A549 (cell line): ENCODE measurements around the gene FOLR2.

Source experiments
- CEBPB ChIP-seq, 2 experiments: fragments of >200 bp in 1 of 2; sonication (Bioruptor Twin) in 1 of 2; formaldehyde crosslinking in 1 of 2; IDR thresholded peaks; 2 replicates each; pipeline ENCODE4 v1.6.1; 2012 to 2016
- EP300 ChIP-seq, 2 experiments: fragments of >200 bp; sonication (Bioruptor Twin); formaldehyde crosslinking; IDR thresholded peaks; 2 replicates in 1 of 2; 3 replicates in 1 of 2; pipeline ENCODE4 v1.6.1; 2016 to 2017
- JUN ChIP-seq, 2 experiments: fragments of >200 bp; sonication (Bioruptor Twin); formaldehyde crosslinking; IDR thresholded peaks; 2 replicates in 1 of 2; 3 replicates in 1 of 2; pipeline ENCODE4 v1.6.1; 2016 to 2017
- NR3C1 ChIP-seq: fragments of >200 bp; sonication (Bioruptor Twin); formaldehyde crosslinking; IDR thresholded peaks from 3 replicates; pipeline ENCODE4 v1.6.1; 2017
- PHF8 ChIP-seq: fragments of 200-600 bp; sonication (generic); IDR thresholded peaks from 2 replicates; pipeline ENCODE4 v1.6.1; 2016; ENCODE audit warnings: low read depth, mild to moderate bottlenecking, antibody characterized with exemption, moderate library complexity, borderline replicate concordance
- POLR2A ChIP-seq: IDR thresholded peaks from 2 replicates; pipeline ENCODE4 v1.6.1; 2012; ENCODE audit warnings: mild to moderate bottlenecking, low read length
- RAD21 ChIP-seq, 2 experiments: fragments of >200 bp in 1 of 2; sonication (Bioruptor Twin) in 1 of 2; formaldehyde crosslinking in 1 of 2; IDR thresholded peaks in 1 of 2; conservative IDR thresholded peaks in 1 of 2; 2 replicates in 1 of 2; 3 replicates in 1 of 2; pipeline ENCODE4 v1.6.1; 2012 to 2018; ENCODE audit warnings: inconsistent platforms in 1 of 2
- TFCP2L1 ChIP-seq: fragments of 250-450 bp; sonication (Bioruptor Pico); IDR thresholded peaks from 2 replicates; pipeline ENCODE4 v1.5.0; 2021; ENCODE audit warnings: mild to moderate bottlenecking
- TP53 ChIP-seq: fragments of 250-450 bp; sonication (Bioruptor Pico); IDR thresholded peaks from 2 replicates; pipeline ENCODE4 v1.5.0; 2021; ENCODE audit warnings: mild to moderate bottlenecking, moderate library complexity
- TF ChIP-seq, protein P1 (sequence below): fragments of 200-600 bp; sonication (generic); IDR thresholded peaks from 2 replicates; pipeline ENCODE4 v1.6.1; 2016; ENCODE audit warnings: antibody characterized with exemption, mild to moderate bottlenecking, moderate library complexity
- TF ChIP-seq, protein P2 (sequence below): fragments of >200 bp; sonication (Bioruptor Twin); formaldehyde crosslinking; IDR thresholded peaks from 3 replicates; pipeline ENCODE4 v1.5.1; 2016
- TF ChIP-seq, protein P3 (sequence below): fragments of 250-450 bp; sonication (Bioruptor Pico); IDR thresholded peaks from 2 replicates; pipeline ENCODE4 v1.5.0; 2020; ENCODE audit warnings: low read depth, mild to moderate bottlenecking, moderate library complexity

DNA sequence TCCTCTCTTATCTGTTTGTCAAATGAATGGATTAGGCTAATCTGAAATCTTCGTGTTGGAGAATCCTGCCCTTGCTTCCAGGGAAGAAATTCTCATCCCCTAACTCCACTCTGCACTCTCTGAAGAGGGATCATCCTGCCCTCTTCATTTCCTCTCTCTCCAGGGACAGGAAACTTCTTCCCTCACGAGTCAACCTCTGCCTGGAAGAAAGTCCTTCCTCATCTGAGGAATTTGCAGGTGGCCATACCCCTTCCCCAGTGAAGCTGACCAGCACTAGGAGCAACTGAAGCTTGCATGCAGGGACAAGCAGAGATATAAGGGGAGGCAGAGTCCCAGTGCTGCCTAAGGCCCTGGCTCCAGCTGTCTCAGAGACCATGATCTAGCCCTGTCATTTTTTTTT lies 31.0 kb downstream of the FOLR2 start:
- TF ChIP-seq, protein P1, sequence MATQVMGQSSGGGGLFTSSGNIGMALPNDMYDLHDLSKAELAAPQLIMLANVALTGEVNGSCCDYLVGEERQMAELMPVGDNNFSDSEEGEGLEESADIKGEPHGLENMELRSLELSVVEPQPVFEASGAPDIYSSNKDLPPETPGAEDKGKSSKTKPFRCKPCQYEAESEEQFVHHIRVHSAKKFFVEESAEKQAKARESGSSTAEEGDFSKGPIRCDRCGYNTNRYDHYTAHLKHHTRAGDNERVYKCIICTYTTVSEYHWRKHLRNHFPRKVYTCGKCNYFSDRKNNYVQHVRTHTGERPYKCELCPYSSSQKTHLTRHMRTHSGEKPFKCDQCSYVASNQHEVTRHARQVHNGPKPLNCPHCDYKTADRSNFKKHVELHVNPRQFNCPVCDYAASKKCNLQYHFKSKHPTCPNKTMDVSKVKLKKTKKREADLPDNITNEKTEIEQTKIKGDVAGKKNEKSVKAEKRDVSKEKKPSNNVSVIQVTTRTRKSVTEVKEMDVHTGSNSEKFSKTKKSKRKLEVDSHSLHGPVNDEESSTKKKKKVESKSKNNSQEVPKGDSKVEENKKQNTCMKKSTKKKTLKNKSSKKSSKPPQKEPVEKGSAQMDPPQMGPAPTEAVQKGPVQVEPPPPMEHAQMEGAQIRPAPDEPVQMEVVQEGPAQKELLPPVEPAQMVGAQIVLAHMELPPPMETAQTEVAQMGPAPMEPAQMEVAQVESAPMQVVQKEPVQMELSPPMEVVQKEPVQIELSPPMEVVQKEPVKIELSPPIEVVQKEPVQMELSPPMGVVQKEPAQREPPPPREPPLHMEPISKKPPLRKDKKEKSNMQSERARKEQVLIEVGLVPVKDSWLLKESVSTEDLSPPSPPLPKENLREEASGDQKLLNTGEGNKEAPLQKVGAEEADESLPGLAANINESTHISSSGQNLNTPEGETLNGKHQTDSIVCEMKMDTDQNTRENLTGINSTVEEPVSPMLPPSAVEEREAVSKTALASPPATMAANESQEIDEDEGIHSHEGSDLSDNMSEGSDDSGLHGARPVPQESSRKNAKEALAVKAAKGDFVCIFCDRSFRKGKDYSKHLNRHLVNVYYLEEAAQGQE = no peak
- TF ChIP-seq, protein P2, sequence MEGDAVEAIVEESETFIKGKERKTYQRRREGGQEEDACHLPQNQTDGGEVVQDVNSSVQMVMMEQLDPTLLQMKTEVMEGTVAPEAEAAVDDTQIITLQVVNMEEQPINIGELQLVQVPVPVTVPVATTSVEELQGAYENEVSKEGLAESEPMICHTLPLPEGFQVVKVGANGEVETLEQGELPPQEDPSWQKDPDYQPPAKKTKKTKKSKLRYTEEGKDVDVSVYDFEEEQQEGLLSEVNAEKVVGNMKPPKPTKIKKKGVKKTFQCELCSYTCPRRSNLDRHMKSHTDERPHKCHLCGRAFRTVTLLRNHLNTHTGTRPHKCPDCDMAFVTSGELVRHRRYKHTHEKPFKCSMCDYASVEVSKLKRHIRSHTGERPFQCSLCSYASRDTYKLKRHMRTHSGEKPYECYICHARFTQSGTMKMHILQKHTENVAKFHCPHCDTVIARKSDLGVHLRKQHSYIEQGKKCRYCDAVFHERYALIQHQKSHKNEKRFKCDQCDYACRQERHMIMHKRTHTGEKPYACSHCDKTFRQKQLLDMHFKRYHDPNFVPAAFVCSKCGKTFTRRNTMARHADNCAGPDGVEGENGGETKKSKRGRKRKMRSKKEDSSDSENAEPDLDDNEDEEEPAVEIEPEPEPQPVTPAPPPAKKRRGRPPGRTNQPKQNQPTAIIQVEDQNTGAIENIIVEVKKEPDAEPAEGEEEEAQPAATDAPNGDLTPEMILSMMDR = no peak
- TF ChIP-seq TFCP2L1 (no peak), JUN (IDR thresholded peaks at IDR 0.05) (no peak), NR3C1 (no peak), TP53 (CRISPR knock-in tag) (no peak), PHF8 (no peak), EP300 (IDR thresholded peaks at IDR 0.05) (no peak), CEBPB (IDR thresholded peaks at IDR 0.05) (no peak), POLR2A (no peak), RAD21 (conservative IDR thresholded peaks at IDR 0.05 in 1 of 2, IDR thresholded peaks at IDR 0.05 in 1 of 2) (no peak)
- TF ChIP-seq, protein P3, sequence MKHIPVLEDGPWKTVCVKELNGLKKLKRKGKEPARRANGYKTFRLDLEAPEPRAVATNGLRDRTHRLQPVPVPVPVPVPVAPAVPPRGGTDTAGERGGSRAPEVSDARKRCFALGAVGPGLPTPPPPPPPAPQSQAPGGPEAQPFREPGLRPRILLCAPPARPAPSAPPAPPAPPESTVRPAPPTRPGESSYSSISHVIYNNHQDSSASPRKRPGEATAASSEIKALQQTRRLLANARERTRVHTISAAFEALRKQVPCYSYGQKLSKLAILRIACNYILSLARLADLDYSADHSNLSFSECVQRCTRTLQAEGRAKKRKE (CRISPR knock-in tag) = no peak
